H1 (cell line): Measurements from ENCODE around the gene CNPY4. TPM values are rescaled to one million over a fixed set of nuclear protein-coding genes. Genes with fewer than 3 reads are reported as not detected.
A peak's percentile ranks its signal among the peaks of the same experiment; 100 is the strongest.

Experiments used
- CTCF ChIA-PET: fragments of 300-600 bp; sonication (Branson Sonifier 250); formaldehyde crosslinking; loops from one replicate; lab custom pipeline; 2021; ENCODE audit not compliant: partially characterized antibody; lab: Charles Lee
- POLR2A ChIA-PET: fragments of 300-600 bp; sonication (Branson Sonifier 250); formaldehyde crosslinking; loops from one replicate; lab custom pipeline; 2021; ENCODE audit warnings: inconsistent platforms; ENCODE audit not compliant: partially characterized antibody; lab: Charles Lee
- DNase-seq, 2 experiments: peaks; one replicate each; pipeline versions ENCODE4 v3.0.0 to v3.0.0-alpha.2; 2010 to 2022; ENCODE audit warnings: low spot score in 2 of 2, low read depth in 1 of 2, mixed read lengths in 1 of 2
- FAIRE-seq: peaks from 2 replicates; lab custom pipeline; 2011; peaks lifted over from hg19 to GRCh38; lab: Jason Lieb, UNC
- H2AFZ ChIP-seq: 2 replicates; pipeline ENCODE4 v1.8.1; 2012; ENCODE audit warnings: low read length, inconsistent platforms
- H2AK5ac ChIP-seq: 2 replicates; pipeline ENCODE4 v1.6.1; 2013; ENCODE audit warnings: low read depth, low read length
- H2BK120ac ChIP-seq: replicated peaks from 2 replicates; pipeline ENCODE3; 2013; ENCODE audit warnings: low read depth, low read length, inconsistent platforms
- H2BK12ac ChIP-seq: 2 replicates; pipeline ENCODE4 v1.6.1; 2013; ENCODE audit warnings: low read depth, low read length
- H2BK15ac ChIP-seq: 2 replicates; pipeline ENCODE4 v1.6.1; 2013; ENCODE audit warnings: low read length
- H2BK20ac ChIP-seq: 2 replicates; pipeline ENCODE4 v1.6.1; 2013; ENCODE audit warnings: low read length
- H2BK5ac ChIP-seq: 2 replicates; pipeline ENCODE4 v1.6.1; 2013; ENCODE audit warnings: low read depth, low read length
- H3K14ac ChIP-seq: 2 replicates; pipeline ENCODE4 v1.6.1; 2013; ENCODE audit warnings: inconsistent platforms; ENCODE audit not compliant: insufficient read length
- H3K18ac ChIP-seq: 2 replicates; pipeline ENCODE4 v1.6.1; 2013; ENCODE audit warnings: low read length; ENCODE audit errors: extremely low read depth
- H3K23ac ChIP-seq: 2 replicates; pipeline ENCODE4 v1.6.1; 2013; ENCODE audit warnings: inconsistent platforms; ENCODE audit not compliant: insufficient read length
- H3K23me2 ChIP-seq: 2 replicates; pipeline ENCODE4 v1.6.1; 2013; ENCODE audit warnings: low read depth, low read length
- H3K27ac ChIP-seq: 2 replicates; pipeline ENCODE4 v1.6.1; 2011; ENCODE audit warnings: low read depth, low read length, inconsistent platforms
- H3K27me3 ChIP-seq, 4 experiments: replicated peaks in 1 of 4; 1 replicate in 1 of 4; 2 replicates in 3 of 4; pipeline versions ENCODE4 v1.6.1 to v1.8.1; 2011 to 2013; ENCODE audit warnings: low read length in 3 of 4, mild to moderate bottlenecking in 3 of 4, inconsistent platforms in 2 of 4, mixed read lengths in 2 of 4, moderate library complexity in 1 of 4; ENCODE audit not compliant: control insufficient read depth in 3 of 4, insufficient read depth in 3 of 4; ENCODE audit errors: extremely low read depth in 1 of 4
- H3K36me3 ChIP-seq, 4 experiments: 2 replicates each; pipeline versions ENCODE4 v1.6.1 to v1.8.1; 2011 to 2013; ENCODE audit warnings: mild to moderate bottlenecking in 4 of 4, low read length in 3 of 4, moderate library complexity in 2 of 4, control low read depth in 1 of 4, inconsistent platforms in 1 of 4; ENCODE audit not compliant: insufficient read depth in 4 of 4, control insufficient read depth in 2 of 4
- H3K4ac ChIP-seq: replicated peaks from 2 replicates; pipeline ENCODE3; 2013; ENCODE audit warnings: low read length, low read depth, mixed read lengths, inconsistent platforms; ENCODE audit not compliant: insufficient read length
- H3K4me1 ChIP-seq, 4 experiments: replicated peaks in 1 of 4; 1 replicate in 1 of 4; 2 replicates in 3 of 4; pipeline versions ENCODE4 v1.6.1 to v1.8.1; 2011 to 2013; ENCODE audit warnings: low read length in 3 of 4, inconsistent platforms in 2 of 4, mixed read lengths in 1 of 4; ENCODE audit not compliant: insufficient read depth in 4 of 4, control insufficient read depth in 3 of 4
- H3K4me2 ChIP-seq, 2 experiments: 2 replicates each; pipeline versions ENCODE4 v1.6.1 to v1.8.1; 2011 to 2013; ENCODE audit warnings: low read depth in 2 of 2, low read length in 2 of 2, control low read depth in 1 of 2, inconsistent platforms in 1 of 2, mild to moderate bottlenecking in 1 of 2; ENCODE audit not compliant: insufficient read depth in 1 of 2
- H3K4me3 ChIP-seq, 4 experiments: fragments of 200-600, 300-600 bp in 1 of 4; sonication (generic), shearing (Covaris generic), sonication (Bioruptor Twin) in 1 of 4; 2 replicates each; pipeline versions ENCODE4 v1.5.1 to v1.8.1; 2011 to 2016; ENCODE audit warnings: low read length in 4 of 4, low read depth in 3 of 4, control low read depth in 2 of 4, inconsistent platforms in 2 of 4, mild to moderate bottlenecking in 2 of 4, mixed read lengths in 1 of 4, moderate library complexity in 1 of 4; ENCODE audit not compliant: insufficient read depth in 2 of 4; ENCODE audit errors: extremely low read depth in 1 of 4
- H3K56ac ChIP-seq: replicated peaks from 2 replicates; pipeline ENCODE3; 2013; ENCODE audit warnings: low read depth, mild to moderate bottlenecking, mixed read lengths, low read length, inconsistent platforms; ENCODE audit not compliant: insufficient read length
- H3K79me1 ChIP-seq: 2 replicates; pipeline ENCODE4 v1.6.1; 2013; ENCODE audit warnings: low read depth, low read length, control low read depth
- H3K79me2 ChIP-seq, 2 experiments: 2 replicates each; pipeline versions ENCODE4 v1.6.1 to v1.8.1; 2012 to 2013; ENCODE audit warnings: low read length in 2 of 2, mild to moderate bottlenecking in 2 of 2, inconsistent platforms in 1 of 2; ENCODE audit not compliant: insufficient read depth in 2 of 2, control insufficient read depth in 1 of 2
- H3K9ac ChIP-seq, 4 experiments: replicated peaks in 1 of 4; 1 replicate in 1 of 4; 2 replicates in 3 of 4; pipeline versions ENCODE4 v1.6.1 to v1.8.1; 2011 to 2013; ENCODE audit warnings: low read depth in 3 of 4, low read length in 3 of 4, control low read depth in 2 of 4, mild to moderate bottlenecking in 2 of 4, moderate library complexity in 2 of 4, inconsistent platforms in 1 of 4; ENCODE audit errors: extremely low read depth in 1 of 4
- H3K9me3 ChIP-seq, 2 experiments: 2 replicates each; pipeline versions ENCODE4 v1.6.1 to v1.8.1; 2012 to 2013; ENCODE audit warnings: mild to moderate bottlenecking in 2 of 2, moderate library complexity in 2 of 2, control low read depth in 1 of 2, inconsistent platforms in 1 of 2, low read depth in 1 of 2, low read length in 1 of 2, mixed read lengths in 1 of 2; ENCODE audit not compliant: insufficient read depth in 2 of 2
- H4K20me1 ChIP-seq, 2 experiments: replicated peaks in 1 of 2; 2 replicates each; pipeline versions ENCODE3 to v1.8.1; 2011 to 2013; ENCODE audit warnings: inconsistent platforms in 2 of 2, low read length in 2 of 2, mild to moderate bottlenecking in 1 of 2; ENCODE audit not compliant: insufficient read depth in 2 of 2, control insufficient read depth in 1 of 2
- H4K5ac ChIP-seq: 2 replicates; pipeline ENCODE4 v1.6.1; 2013; ENCODE audit warnings: low read length, low read depth, mixed read lengths, inconsistent platforms; ENCODE audit not compliant: insufficient read length
- H4K8ac ChIP-seq: 2 replicates; pipeline ENCODE4 v1.8.0; 2013; ENCODE audit warnings: mild to moderate bottlenecking, moderate library complexity, low read length, inconsistent platforms; ENCODE audit not compliant: insufficient read depth; ENCODE audit errors: extremely low read depth
- H4K91ac ChIP-seq: replicated peaks from 2 replicates; pipeline ENCODE3; 2013; ENCODE audit warnings: low read length, mixed read lengths, inconsistent platforms; ENCODE audit not compliant: insufficient read length
- CEBPB ChIP-seq: IDR thresholded peaks from 2 replicates; pipeline ENCODE4 v1.6.1; 2012; ENCODE audit warnings: low read depth, low read length
- KDM1A ChIP-seq: fragments of 200-600, 300-600 bp; sonication (generic); IDR thresholded peaks from 2 replicates; pipeline ENCODE4 v1.7.1; 2016; ENCODE audit warnings: mild to moderate bottlenecking, low read length, borderline replicate concordance
- RAD21 ChIP-seq, 2 experiments: IDR thresholded peaks in 1 of 2; conservative IDR thresholded peaks in 1 of 2; 2 replicates each; pipeline ENCODE4 v1.6.1; 2011; ENCODE audit warnings: low read depth in 2 of 2, low read length in 2 of 2, improper control_type of control experiment in 1 of 2, inconsistent platforms in 1 of 2, mild to moderate bottlenecking in 1 of 2, moderate library complexity in 1 of 2
- RBBP5 ChIP-seq: IDR thresholded peaks from 2 replicates; pipeline ENCODE4 v1.7.1; 2012; ENCODE audit warnings: low read depth, mild to moderate bottlenecking, inconsistent platforms, low read length, moderate library complexity, borderline replicate concordance
- SP1 ChIP-seq: IDR thresholded peaks from 2 replicates; pipeline ENCODE4 v1.6.1; 2011; ENCODE audit warnings: low read depth, low read length
- TAF7 ChIP-seq: optimal IDR thresholded peaks from 2 replicates; pipeline ENCODE3; 2011; ENCODE audit warnings: low read depth, mild to moderate bottlenecking, inconsistent platforms, low read length, moderate library complexity, borderline replicate concordance
- WGBS, 2 experiments: shearing (Covaris generic) in 1 of 2; methylation state at CpG; one replicate each; pipeline versions ENCODE4 v1.1.6 to v1.1.7; 2013 to 2015; ENCODE audit warnings: low lambda C conversion rate in 2 of 2, mixed read lengths in 2 of 2, inconsistent platforms in 1 of 2, low coverage in 1 of 2, missing lambda C conversion rate in 1 of 2; ENCODE audit not compliant: insufficient replicate concordance in 2 of 2, insufficient coverage in 1 of 2, insufficient read length in 1 of 2; ENCODE audit errors: extremely low coverage in 1 of 2, missing lambda C conversion rate in 1 of 2; 5-methylcytosine and 5-hydroxymethylcytosine counted together
- polyA plus RNA-seq, 7 experiments: library from polyadenylated mRNA; depleted of rRNA in 3 of 7; stranded (reverse) in 5 of 7; unstranded in 2 of 7; fragments of >200 nt in 5 of 7; fragments of 200-250 nt in 2 of 7; gene quantifications; 1 replicate in 5 of 7; 2 replicates in 1 of 7; 4 replicates in 1 of 7; pipeline versions ENCODE4 v1.2.1 to v1.2.3, GENCODE V29; 2011 to 2013; ENCODE audit warnings: missing spikeins in 2 of 7, mixed read lengths in 2 of 7
- total RNA-seq: library from RNA; stranded (reverse); fragmentation: NEBNext Ultra II Directional; extraction: Animal tissue kit (Norgen Biotek cat#: 25700); gene quantifications from 2 replicates; pipeline ENCODE4 v1.2.1, GENCODE V29; 2021
- TF ChIP-seq, protein P1 (sequence below), 3 experiments: IDR thresholded peaks; 1 replicate in 2 of 3; 2 replicates in 1 of 3; pipeline versions ENCODE4 v1.5.1 to v1.6.1; 2011; ENCODE audit warnings: low read length in 3 of 3, mild to moderate bottlenecking in 3 of 3, inconsistent platforms in 2 of 3, low read depth in 1 of 3, moderate library complexity in 1 of 3; ENCODE audit not compliant: insufficient read depth in 1 of 3; ENCODE audit errors: control extremely low read depth in 1 of 3

The CNPY4 gene
- total and polyA plus RNA-seq, 2 of the 8 experiments (the other 6 are each of a cell fraction or from before 2014, with no cell fraction given) = 10.2 to 15.3 TPM

DNA sequence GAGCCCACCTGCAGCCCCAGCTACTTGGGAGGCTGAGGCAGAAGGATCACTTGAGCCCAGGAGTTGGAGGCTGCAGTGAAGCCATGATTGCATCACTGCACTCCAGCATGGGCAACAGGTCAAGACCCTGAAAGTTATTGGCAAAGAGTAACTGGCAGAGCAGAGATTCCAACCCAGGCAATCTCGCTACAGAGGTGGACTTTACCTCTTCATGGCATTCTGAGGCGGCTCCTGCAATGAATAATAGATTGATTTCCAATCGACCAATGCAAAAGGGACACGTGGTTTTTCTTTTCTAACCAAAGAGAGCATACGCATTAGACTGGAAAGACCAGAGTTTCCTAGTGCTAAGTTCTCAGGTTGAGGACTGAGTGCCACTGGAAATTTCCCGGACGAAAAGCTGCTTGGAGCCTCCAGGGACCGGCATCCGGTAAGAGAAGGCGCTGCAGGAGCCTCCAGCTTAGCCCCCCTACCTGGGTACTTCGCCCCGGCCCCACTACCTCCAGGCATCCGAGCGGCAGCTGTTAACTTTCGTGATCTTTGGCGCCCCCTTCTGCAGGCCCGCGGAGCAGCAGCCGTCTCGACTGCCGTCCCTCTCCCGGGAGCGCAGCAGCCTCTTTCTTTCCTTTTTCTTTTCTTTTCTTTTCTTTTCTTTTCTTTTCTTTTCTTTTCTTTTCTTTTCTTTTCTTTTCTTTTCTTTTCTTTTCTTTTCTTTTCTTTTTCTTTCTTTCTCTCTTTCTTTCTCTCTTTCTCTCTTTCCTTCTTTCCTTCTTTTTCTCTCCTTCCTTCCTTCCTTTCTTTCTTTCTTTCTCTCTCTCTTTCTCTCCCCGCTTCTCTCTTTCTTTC lies 11.4 kb downstream of the CNPY4 start:
- POLR2A ChIA-PET = interaction anchor here (0.6 to 4.1 kb wide), 21 partner anchors 10 to 544 kb away, joined by 3 to 68 read pairs (median 4); partner anchors contain the start of genes AP4M1, LAMTOR4, MCM7 and ZKSCAN1
- Histone ChIP-seq H3K4ac (no peak overlapping the region), H3K27me3 (peaks cover 0 to 11% (median 0%) of the 10 kb centered on the region in 4 experiments; a peak in 2 of 7 replicates), H3K79me1 (no peaks in the 10 kb centered on the region), H3K36me3 (no peaks in the 10 kb centered on the region), H2AK5ac (no peak overlapping the region), H4K20me1 (no peaks in the 10 kb centered on the region), H3K4me3 (peak overlapping the region in 2 of 4 experiments; percentile 11 to 43; a peak in 3 of 8 replicates), H3K56ac (no peak overlapping the region), H4K5ac (no peak overlapping the region), H3K23ac (no peak overlapping the region), H3K23me2 (peaks cover 8% of the 10 kb centered on the region; the same call in 1 of the 2 replicates), H3K4me1 (peaks cover 0 to 8% (median 0%) of the 10 kb centered on the region in 4 experiments; a peak in 2 of 7 replicates), H3K27ac (no peak overlapping the region), H2BK15ac (peak overlapping the region; percentile 88; the same call in 1 of the 2 replicates), H2BK20ac (peak overlapping the region; percentile 61; the same call in 1 of the 2 replicates), H3K79me2 (no peaks in the 10 kb centered on the region), H3K18ac (peak overlapping the region; percentile 65; the same call in 1 of the 2 replicates), H2AFZ (peak overlapping the region; percentile 86), H3K9ac (0 out of 7 replicates have a peak overlapping the region, but pooled peaks of 1 of the 4 experiments have one; percentile 5), H2BK12ac (no peak overlapping the region), H4K8ac (no peak overlapping the region), H2BK5ac (no peak overlapping the region), H2BK120ac (peak overlapping the region; percentile 55), H3K14ac (no peak overlapping the region), H3K9me3 (no peaks in the 10 kb centered on the region), H4K91ac (peak overlapping the region; percentile 84), H3K4me2 (peak overlapping the region; percentile 0 to 54; a peak in 3 of 4 replicates)
- CTCF ChIA-PET = interaction anchor here (0.6 to 9.0 kb wide), 36 partner anchors 10 to 1465 kb away, joined by 3 to 108 read pairs (median 5); partner anchors contain the start of genes AP4M1, GAL3ST4, LAMTOR4 and MCM7
- DNase-seq = peak in 1 of 2 experiments; percentile 99
- WGBS, 2 experiments = 9% methylated on average over 24 of the region's 24 CpGs; no CpG with 5 or more reads in 1 of the 2 experiments
- no peak for FAIRE-seq
- TF ChIP-seq TAF7 (peak; percentile 26), KDM1A (0 out of 2 replicates have a peak, but pooled peaks have one; percentile 21), RBBP5 (peak; percentile 51; the same call in 1 of the 2 replicates), RAD21 (IDR thresholded peaks at IDR 0.05 in 1 of 2, conservative IDR thresholded peaks at IDR 0.05 in 1 of 2; ENCODE audit: low read depth in 2 of 2, low read length in 2 of 2) (peak; percentile 71 to 76), CEBPB (peak; percentile 89), SP1 (0 out of 2 replicates have a peak, but pooled peaks have one; percentile 14)
- TF ChIP-seq, protein P1, sequence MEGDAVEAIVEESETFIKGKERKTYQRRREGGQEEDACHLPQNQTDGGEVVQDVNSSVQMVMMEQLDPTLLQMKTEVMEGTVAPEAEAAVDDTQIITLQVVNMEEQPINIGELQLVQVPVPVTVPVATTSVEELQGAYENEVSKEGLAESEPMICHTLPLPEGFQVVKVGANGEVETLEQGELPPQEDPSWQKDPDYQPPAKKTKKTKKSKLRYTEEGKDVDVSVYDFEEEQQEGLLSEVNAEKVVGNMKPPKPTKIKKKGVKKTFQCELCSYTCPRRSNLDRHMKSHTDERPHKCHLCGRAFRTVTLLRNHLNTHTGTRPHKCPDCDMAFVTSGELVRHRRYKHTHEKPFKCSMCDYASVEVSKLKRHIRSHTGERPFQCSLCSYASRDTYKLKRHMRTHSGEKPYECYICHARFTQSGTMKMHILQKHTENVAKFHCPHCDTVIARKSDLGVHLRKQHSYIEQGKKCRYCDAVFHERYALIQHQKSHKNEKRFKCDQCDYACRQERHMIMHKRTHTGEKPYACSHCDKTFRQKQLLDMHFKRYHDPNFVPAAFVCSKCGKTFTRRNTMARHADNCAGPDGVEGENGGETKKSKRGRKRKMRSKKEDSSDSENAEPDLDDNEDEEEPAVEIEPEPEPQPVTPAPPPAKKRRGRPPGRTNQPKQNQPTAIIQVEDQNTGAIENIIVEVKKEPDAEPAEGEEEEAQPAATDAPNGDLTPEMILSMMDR (IDR thresholded peaks at IDR 0.05; ENCODE audit: control extremely low read depth in 1 of 3, insufficient read depth in 1 of 3, low read depth in 1 of 3, low read length in 3 of 3) = peak; percentile 80 to 82 (median 81)
